NOMO-1 (cell line): Measurements from ENCODE around the gene IDE.

ENCODE experiments used
- DNase-seq, 2 experiments: peaks; one replicate each; lab custom pipeline; 2025; ENCODE audit not compliant: unreplicated experiment in 2 of 2; lab: John Stamatoyannopoulos, UW

IDE gene

GRCh38 chr10:92569071-92569470 is 4.8 kb downstream of the IDE start:
- no peak for DNase-seq

GRCh38 chr10:92567952-92568600 is 5.8 kb downstream of the IDE start:
- no peak for DNase-seq

GRCh38 chr10:92562424-92562823 is 11.5 kb downstream of the IDE start:
- no peak for DNase-seq

- DNase-seq, result no peak
These were observed 14.8 kb downstream of the IDE start for GRCh38 chr10:92559046-92559445.

GRCh38 chr10:92553959-92554358 is 19.9 kb downstream of the IDE start:
- no peak for DNase-seq

GRCh38 chr10:92552310-92552709 is 21.6 kb downstream of the IDE start:
- no peak for DNase-seq

- DNase-seq, result no peak
These were observed 23.0 kb downstream of the IDE start for GRCh38 chr10:92550924-92551323.

- DNase-seq, result no peak
These were observed 26.2 kb downstream of the IDE start for GRCh38 chr10:92547676-92548075.

GRCh38 chr10:92545556-92545955 is 28.3 kb downstream of the IDE start:
- DNase-seq, result no peak

GRCh38 chr10:92544296-92544695 is 29.6 kb downstream of the IDE start:
- peak; percentile 80 to 89 for DNase-seq

- DNase-seq, result no peak
These were observed 31.4 kb downstream of the IDE start for GRCh38 chr10:92542458-92542857.

- DNase-seq, result no peak
These were observed 32.3 kb downstream of the IDE start for GRCh38 chr10:92541583-92541982.

GRCh38 chr10:92538231-92538958 is 35.5 kb downstream of the IDE start:
- no peak for DNase-seq

- no peak for DNase-seq
These were observed 42.9 kb downstream of the IDE start for GRCh38 chr10:92530891-92531535.

- no peak for DNase-seq
These were observed 43.5 kb downstream of the IDE start for GRCh38 chr10:92530421-92530820.

GRCh38 chr10:92527716-92528115 is 46.2 kb downstream of the IDE start:
- DNase-seq, result no peak

- no peak for DNase-seq
These were observed 50.3 kb downstream of the IDE start for GRCh38 chr10:92523639-92524038.

- peak in 1 of 2 experiments; percentile 63 for DNase-seq
These were observed 56.7 kb downstream of the IDE start for GRCh38 chr10:92517034-92517655.

GRCh38 chr10:92508866-92509265 is 65.0 kb downstream of the IDE start:
- DNase-seq, result no peak

- DNase-seq, result no peak
These were observed 67.6 kb downstream of the IDE start for GRCh38 chr10:92506336-92506735.

GRCh38 chr10:92505044-92505443 is 68.8 kb downstream of the IDE start:
- DNase-seq, result no peak
